Natural killer cell (primary cell): ENCODE results near the gene SNX20. TPM values are rescaled to one million over a fixed set of nuclear protein-coding genes. Genes with fewer than 3 reads are reported as not detected.

ENCODE experiments used
- ATAC-seq, 3 donors: fragments of 150-1000 bp in 2 of 3; fragments of 200-7000 bp in 1 of 3; cut with Tn5 transposase; 1 replicate in 1 of 3; 2 replicates in 2 of 3; pipeline ENCODE4 v1.10.0; 2021; ENCODE audit warnings: mild to moderate bottlenecking in 2 of 3, moderate library complexity in 2 of 3
- DNase-seq, 2 donors: peaks; one replicate each; pipeline versions ENCODE4 v3.0.0 to v3.0.0-alpha.2; 2013 to 2021; ENCODE audit warnings: mixed read lengths in 1 of 2
- H3K27ac ChIP-seq: one replicate; pipeline ENCODE4 v1.5.1; 2013; ENCODE audit warnings: mild to moderate bottlenecking, low read length
- H3K27me3 ChIP-seq: one replicate; pipeline ENCODE4 v1.6.1; 2013; ENCODE audit warnings: low read length; ENCODE audit not compliant: control insufficient read depth, insufficient read depth
- H3K36me3 ChIP-seq: one replicate; pipeline ENCODE4 v1.6.1; 2013; ENCODE audit warnings: low read length; ENCODE audit not compliant: control insufficient read depth, insufficient read depth
- H3K4me1 ChIP-seq: one replicate; pipeline ENCODE4 v1.6.1; 2013; ENCODE audit warnings: low read length; ENCODE audit not compliant: control insufficient read depth, insufficient read depth
- H3K4me3 ChIP-seq: one replicate; pipeline ENCODE4 v1.5.1; 2013; ENCODE audit warnings: low read length
- H3K9me3 ChIP-seq: one replicate; pipeline ENCODE4 v1.6.1; 2013; ENCODE audit warnings: low read length; ENCODE audit not compliant: control insufficient read depth, insufficient read depth
- H3K27ac Mint-ChIP-seq, 2 donors: one replicate each; pipeline ENCODE4 v1.8.0; 2022; ENCODE audit warnings: mild to moderate bottlenecking in 2 of 2, mixed read lengths in 2 of 2, moderate library complexity in 1 of 2
- H3K27me3 Mint-ChIP-seq, 2 donors: one replicate each; pipeline ENCODE4 v1.8.0; 2022; ENCODE audit warnings: low read depth in 2 of 2, mixed read lengths in 2 of 2
- H3K36me3 Mint-ChIP-seq: one replicate; pipeline ENCODE4 v1.8.0; 2022; ENCODE audit warnings: mixed read lengths
- H3K4me1 Mint-ChIP-seq, 2 donors: one replicate each; pipeline ENCODE4 v1.8.0; 2022; ENCODE audit warnings: mixed read lengths in 2 of 2
- H3K4me3 Mint-ChIP-seq: one replicate; pipeline ENCODE4 v1.8.0; 2022; ENCODE audit warnings: mild to moderate bottlenecking, moderate library complexity, mixed read lengths
- H3K9me3 Mint-ChIP-seq, 2 donors: one replicate each; pipeline ENCODE4 v1.8.0; 2022; ENCODE audit warnings: mixed read lengths in 2 of 2
- WGBS: methylation state at CpG from one replicate; pipeline ENCODE4 v1.1.7; 2013; ENCODE audit warnings: missing lambda C conversion rate; ENCODE audit not compliant: insufficient coverage; 5-methylcytosine and 5-hydroxymethylcytosine counted together
- intact Hi-C: fragments of 100-400 bp; cut with micrococcal nuclease; formaldehyde crosslinking; loops from one replicate; pipeline ENCODE4 v1.14.2; 2022
- total RNA-seq, 4 donors: library from RNA; stranded (reverse); fragments of 120-200 nt in 1 of 4; gene quantifications; one replicate each; pipeline versions ENCODE4 v1.2.3 to v1.2.4, GENCODE V29; 2013 to 2022
- TF ChIP-seq, protein P1 (sequence below): fragments of 200-600 bp; IDR thresholded peaks from one replicate; pipeline ENCODE4 v1.8.0; 2022; ENCODE audit warnings: antibody characterized with exemption

Gene SNX20
- total RNA-seq, 3 donors from 2014 or later (not counting 1 experiment from before 2014, with no cell fraction given): 33.0 to 53.9 (median 51.7) TPM

DNA sequence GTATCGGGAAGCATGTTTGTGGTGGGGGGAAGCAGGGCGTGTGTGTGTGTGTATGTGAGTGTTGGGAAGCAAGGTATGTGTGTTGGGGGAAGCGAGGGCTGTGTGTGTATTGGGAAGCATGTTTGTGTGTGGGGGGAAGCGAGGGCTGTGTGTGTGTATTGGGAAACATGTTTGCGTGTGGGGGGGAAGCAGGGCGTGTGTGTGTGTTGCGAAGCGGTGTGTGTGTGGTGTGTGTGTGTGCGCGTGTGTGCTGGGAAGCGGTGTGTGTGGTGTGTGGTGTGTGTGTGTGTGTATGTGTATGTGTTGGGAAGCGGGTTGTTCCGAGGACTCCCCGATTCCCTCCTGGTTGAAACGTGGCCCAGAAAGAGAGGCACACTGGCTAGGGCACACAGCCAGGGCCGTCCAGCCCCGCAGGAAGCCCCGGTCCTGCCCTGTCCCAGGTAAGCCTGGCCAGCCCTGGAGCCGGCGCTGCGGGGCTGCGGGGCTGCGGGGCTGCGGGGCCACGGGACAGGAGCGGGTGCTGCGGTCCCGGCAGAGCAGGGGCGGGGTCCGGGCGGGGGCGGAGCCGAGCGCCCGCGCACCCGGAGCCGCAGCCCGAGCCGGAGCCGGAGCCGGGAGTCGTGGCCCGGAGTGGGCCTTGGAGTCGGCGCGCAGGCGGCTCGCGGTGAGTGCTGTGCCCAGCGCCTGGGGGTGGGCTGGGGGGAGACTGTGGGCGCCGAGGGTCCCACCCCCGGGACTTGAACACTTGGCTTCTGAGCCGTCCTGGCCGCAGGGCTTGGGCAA, 12.1 kb upstream of the SNX20 start, which contains the start of gene NOD2:
TSS of gene NOD2 (plus strand) at position 608 of the 783 bp plus-strand sequence. CDS start 5,890 bp downstream, outside the sequence.
- H3K36me3 Mint-ChIP-seq: no peaks in the 10 kb centered on the region
- TF ChIP-seq, protein P1, sequence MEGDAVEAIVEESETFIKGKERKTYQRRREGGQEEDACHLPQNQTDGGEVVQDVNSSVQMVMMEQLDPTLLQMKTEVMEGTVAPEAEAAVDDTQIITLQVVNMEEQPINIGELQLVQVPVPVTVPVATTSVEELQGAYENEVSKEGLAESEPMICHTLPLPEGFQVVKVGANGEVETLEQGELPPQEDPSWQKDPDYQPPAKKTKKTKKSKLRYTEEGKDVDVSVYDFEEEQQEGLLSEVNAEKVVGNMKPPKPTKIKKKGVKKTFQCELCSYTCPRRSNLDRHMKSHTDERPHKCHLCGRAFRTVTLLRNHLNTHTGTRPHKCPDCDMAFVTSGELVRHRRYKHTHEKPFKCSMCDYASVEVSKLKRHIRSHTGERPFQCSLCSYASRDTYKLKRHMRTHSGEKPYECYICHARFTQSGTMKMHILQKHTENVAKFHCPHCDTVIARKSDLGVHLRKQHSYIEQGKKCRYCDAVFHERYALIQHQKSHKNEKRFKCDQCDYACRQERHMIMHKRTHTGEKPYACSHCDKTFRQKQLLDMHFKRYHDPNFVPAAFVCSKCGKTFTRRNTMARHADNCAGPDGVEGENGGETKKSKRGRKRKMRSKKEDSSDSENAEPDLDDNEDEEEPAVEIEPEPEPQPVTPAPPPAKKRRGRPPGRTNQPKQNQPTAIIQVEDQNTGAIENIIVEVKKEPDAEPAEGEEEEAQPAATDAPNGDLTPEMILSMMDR: no peak
- peak within 1 kb of the TSS; percentile 46 for H3K4me3 ChIP-seq
- H3K36me3 ChIP-seq: no peaks in the 10 kb centered on the region
- H3K4me1 ChIP-seq: peaks cover 49% of the 10 kb centered on the region
- H3K9me3 Mint-ChIP-seq: no peaks in the 10 kb centered on the region
- H3K27ac Mint-ChIP-seq: peak within 1 kb of the TSS; percentile 5 to 60
- intact Hi-C loops: no loop called here
- no peaks in the 10 kb centered on the region for H3K9me3 ChIP-seq
- peaks cover 39 to 46% of the 10 kb centered on the region in 2 donors for H3K4me1 Mint-ChIP-seq
- H3K27me3 Mint-ChIP-seq: peaks cover 0 to 19% of the 10 kb centered on the region in 2 donors
- ATAC-seq: peak; percentile 14 to 39 (median 38)
- H3K4me3 Mint-ChIP-seq: peak within 1 kb of the TSS; percentile 72
- 20% methylated on average over 56 of the region's 56 CpGs for WGBS
- no peak within 1 kb of the TSS for H3K27ac ChIP-seq
- H3K27me3 ChIP-seq: no peaks in the 10 kb centered on the region
- DNase-seq: peak in 1 of 2 donors; percentile 64

DNA sequence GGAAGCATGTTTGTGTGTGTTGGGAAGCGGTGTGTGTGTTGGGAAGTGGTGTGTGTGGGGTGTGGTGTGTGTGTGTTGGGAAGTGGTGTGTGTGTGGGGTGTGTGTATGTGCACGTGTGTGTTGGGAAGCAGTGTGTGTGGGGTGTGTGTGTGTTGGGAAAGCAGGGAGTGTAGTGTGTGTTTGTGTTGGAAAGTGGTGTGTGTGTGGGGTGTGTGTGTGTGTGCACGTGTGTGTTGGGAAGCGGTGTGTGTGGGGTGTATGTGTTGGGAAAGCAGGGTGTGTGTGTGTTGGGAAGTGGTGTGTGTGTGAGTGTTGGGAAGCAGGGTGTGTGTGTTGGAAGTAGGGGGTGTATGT, 11.5 kb upstream of the SNX20 start:
- Mint-ChIP-seq H3K27me3 (peaks cover 0 to 19% of the 10 kb centered on the region in 2 donors), H3K27ac (peak overlapping the region in 1 of 2 donors; percentile 59), H3K36me3 (no peaks in the 10 kb centered on the region), H3K4me3 (peak overlapping the region; percentile 72), H3K9me3 (no peaks in the 10 kb centered on the region), H3K4me1 (peaks cover 34 to 40% of the 10 kb centered on the region in 2 donors)
- no peaks in the 10 kb centered on the region for H3K9me3 ChIP-seq
- H3K4me1 ChIP-seq: peaks cover 43% of the 10 kb centered on the region
- H3K4me3 ChIP-seq: no peak overlapping the region
- intact Hi-C loops: no loop called here
- DNase-seq: no peak
- no peaks in the 10 kb centered on the region for H3K27me3 ChIP-seq
- WGBS: 97% methylated on average over 4 of the region's 4 CpGs
- no peaks in the 10 kb centered on the region for H3K36me3 ChIP-seq
- ATAC-seq: no peak
- TF ChIP-seq, protein P1: no peak
- H3K27ac ChIP-seq: no peak overlapping the region

DNA sequence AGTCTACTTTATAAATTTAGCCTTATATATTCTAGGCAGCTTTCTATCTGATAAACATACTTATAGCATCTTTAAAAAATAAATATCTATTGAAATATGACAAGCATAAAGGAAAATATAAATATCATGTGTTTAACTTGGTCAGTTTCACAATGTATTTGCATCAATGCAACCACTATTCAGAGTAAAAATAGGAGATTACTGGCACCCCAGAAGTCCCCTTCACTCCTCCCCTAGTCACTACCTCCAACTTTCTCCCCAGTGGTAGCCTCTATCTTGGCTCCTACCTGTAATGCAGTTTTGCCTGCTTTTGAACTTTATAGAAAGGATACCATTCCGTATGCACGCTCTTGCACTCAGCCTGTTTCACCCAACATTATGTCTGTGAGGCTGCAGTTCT, 9.1 kb upstream of the SNX20 start:
- TF ChIP-seq, protein P1: no peak
- no peak for ATAC-seq
- peaks cover 32 to 37% of the 10 kb centered on the region in 2 donors for H3K4me1 Mint-ChIP-seq
- intact Hi-C loops: no loop called here
- no peaks in the 10 kb centered on the region for H3K36me3 Mint-ChIP-seq
- H3K4me1 ChIP-seq: peaks cover 44% of the 10 kb centered on the region
- H3K9me3 Mint-ChIP-seq: no peaks in the 10 kb centered on the region
- no peaks in the 10 kb centered on the region for H3K36me3 ChIP-seq
- no peak overlapping the region for H3K27ac Mint-ChIP-seq
- no peak overlapping the region for H3K27ac ChIP-seq
- H3K9me3 ChIP-seq: no peaks in the 10 kb centered on the region
- H3K4me3 ChIP-seq: no peak overlapping the region
- H3K27me3 ChIP-seq: no peaks in the 10 kb centered on the region
- H3K4me3 Mint-ChIP-seq: no peak overlapping the region
- no peak for DNase-seq
- H3K27me3 Mint-ChIP-seq: peaks cover 0 to 19% of the 10 kb centered on the region in 2 donors
- 100% methylated on average over 2 of the region's 2 CpGs for WGBS
